Activated CD4-positive, alpha-beta T cell treated with anti-CD3 and anti-CD28 coated beads, Interleukin-2, amount 10 ng/mL, durations not matched to agents 24 days and 14 days (primary cell): ENCODE measurements around the gene MICU1. TPM values are rescaled to one million over a fixed set of nuclear protein-coding genes. Genes with fewer than 3 reads are reported as not detected.
"Not testable (repeated sequence)": the region's sequence is repeated elsewhere in the genome, so short reads cannot be mapped to it uniquely, and the experiment has no call there.

ENCODE experiments used
- DNase-seq: peaks from one replicate; pipeline ENCODE4 v3.0.0; 2022
- H3K27ac Mint-ChIP-seq: one replicate; pipeline ENCODE4 v1.8.0; 2022; ENCODE audit warnings: mild to moderate bottlenecking, mixed read lengths
- H3K27me3 Mint-ChIP-seq: one replicate; pipeline ENCODE4 v1.8.0; 2022; ENCODE audit warnings: mixed read lengths
- H3K36me3 Mint-ChIP-seq: one replicate; pipeline ENCODE4 v1.8.0; 2022; ENCODE audit warnings: low read depth, mild to moderate bottlenecking, mixed read lengths
- H3K4me1 Mint-ChIP-seq: one replicate; pipeline ENCODE4 v1.8.0; 2021; ENCODE audit warnings: mixed read lengths
- H3K4me3 Mint-ChIP-seq: one replicate; pipeline ENCODE4 v1.8.0; 2022; ENCODE audit warnings: mild to moderate bottlenecking, moderate library complexity, mixed read lengths
- H3K9me3 Mint-ChIP-seq: one replicate; pipeline ENCODE4 v1.8.0; 2021; ENCODE audit warnings: mixed read lengths
- intact Hi-C: fragments of 100-400 bp; cut with micrococcal nuclease; formaldehyde crosslinking; loops from one replicate; pipeline ENCODE4 v1.15.1; 2023
- total RNA-seq: library from RNA; stranded (reverse); gene quantifications from 2 replicates; pipeline ENCODE4 v1.2.3, GENCODE V29; 2022

MICU1 gene
- total RNA-seq, 1 donor from 2014 or later = 36.1 TPM

GRCh38 chr10:72648301-72648700 lies 22.4 kb upstream of the MICU1 start:
- Mint-ChIP-seq H3K9me3 (no peaks in the 10 kb centered on the region), H3K4me1 (no peaks in the 10 kb centered on the region), H3K4me3 (no peak overlapping the region), H3K27me3 (peaks cover 7% of the 10 kb centered on the region), H3K27ac (no peak overlapping the region), H3K36me3 (no peaks in the 10 kb centered on the region)
- DNase-seq = no peak
- intact Hi-C loops = no loop called here

- peaks cover 11% of the 10 kb centered on the region for H3K27me3 Mint-ChIP-seq
- H3K9me3 Mint-ChIP-seq, intact Hi-C loops, H3K27ac Mint-ChIP-seq, H3K4me1 Mint-ChIP-seq, DNase-seq, H3K36me3 Mint-ChIP-seq, H3K4me3 Mint-ChIP-seq: not testable (repeated sequence)
Measured at GRCh38 chr10:72646971-72647370, 21.1 kb upstream of the MICU1 start.

GRCh38 chr10:72645263-72645858 lies 19.5 kb upstream of the MICU1 start:
- no peaks in the 10 kb centered on the region for H3K36me3 Mint-ChIP-seq

GRCh38 chr10:72642318-72642717 lies 16.4 kb upstream of the MICU1 start:
- H3K4me1 Mint-ChIP-seq = peaks cover 3% of the 10 kb centered on the region
- intact Hi-C loops = no loop called here

More at GRCh38 chr10:72645263-72645858, 19.5 kb upstream of the MICU1 start:
- peaks cover 11% of the 10 kb centered on the region for H3K27me3 Mint-ChIP-seq
- H3K4me3 Mint-ChIP-seq = no peak overlapping the region
- no peaks in the 10 kb centered on the region for H3K9me3 Mint-ChIP-seq
- H3K27ac Mint-ChIP-seq = no peak overlapping the region
- intact Hi-C loops = no loop called here
- no peak for DNase-seq
- no peaks in the 10 kb centered on the region for H3K4me1 Mint-ChIP-seq

GRCh38 chr10:72639441-72639873 lies 13.6 kb upstream of the MICU1 start:
- Mint-ChIP-seq H3K4me3 (no peak overlapping the region), H3K27me3 (peaks cover 5% of the 10 kb centered on the region)

More at GRCh38 chr10:72642318-72642717, 16.4 kb upstream of the MICU1 start:
- DNase-seq = no peak
- H3K36me3 Mint-ChIP-seq = no peaks in the 10 kb centered on the region
- no peak overlapping the region for H3K27ac Mint-ChIP-seq
- no peak overlapping the region for H3K4me3 Mint-ChIP-seq
- peaks cover 9% of the 10 kb centered on the region for H3K27me3 Mint-ChIP-seq
- no peaks in the 10 kb centered on the region for H3K9me3 Mint-ChIP-seq

GRCh38 chr10:72638586-72639440 lies 12.9 kb upstream of the MICU1 start:
- no peaks in the 10 kb centered on the region for H3K9me3 Mint-ChIP-seq
- no peak for DNase-seq
- no peak overlapping the region for H3K27ac Mint-ChIP-seq
- H3K36me3 Mint-ChIP-seq = no peaks in the 10 kb centered on the region
- H3K27me3 Mint-ChIP-seq = peaks cover 5% of the 10 kb centered on the region
- peaks cover 5% of the 10 kb centered on the region for H3K4me1 Mint-ChIP-seq
- intact Hi-C loops = no loop called here
- H3K4me3 Mint-ChIP-seq = no peak overlapping the region

More at GRCh38 chr10:72639441-72639873, 13.6 kb upstream of the MICU1 start:
- Mint-ChIP-seq H3K9me3 (no peaks in the 10 kb centered on the region), H3K27ac (no peak overlapping the region), H3K36me3 (no peaks in the 10 kb centered on the region), H3K4me1 (peaks cover 5% of the 10 kb centered on the region)
- no peak for DNase-seq
- intact Hi-C loops = no loop called here

GRCh38 chr10:72637398-72637857 lies 11.5 kb upstream of the MICU1 start:
- Mint-ChIP-seq H3K4me3 (no peak overlapping the region), H3K27me3 (peaks cover 7% of the 10 kb centered on the region), H3K9me3 (no peaks in the 10 kb centered on the region), H3K36me3 (no peaks in the 10 kb centered on the region), H3K27ac (peak overlapping the region; percentile 2), H3K4me1 (peaks cover 5% of the 10 kb centered on the region)
- intact Hi-C loops = no loop called here
- DNase-seq = peak; percentile 78

GRCh38 chr10:72630144-72630543 lies 4.3 kb upstream of the MICU1 start:
- Mint-ChIP-seq H3K4me1 (peaks cover 4% of the 10 kb centered on the region), H3K4me3 (no peak overlapping the region), H3K9me3 (no peaks in the 10 kb centered on the region), H3K27me3 (peaks cover 8% of the 10 kb centered on the region), H3K36me3 (peaks cover 2% of the 10 kb centered on the region), H3K27ac (no peak overlapping the region)
- intact Hi-C loops = no loop called here
- no peak for DNase-seq

- peak overlapping the region; percentile 94 for H3K4me3 Mint-ChIP-seq
- H3K27ac Mint-ChIP-seq = peak overlapping the region; percentile 96
- DNase-seq = no peak
- intact Hi-C loops = loop anchor here (1.0 to 10.0 kb wide), 6 partner anchors 63 to 774 kb away; partner anchors contain the start of genes DNAJC9, ECD, FAM149B1 and MCU
- peaks cover under 1% of the 10 kb centered on the region for H3K27me3 Mint-ChIP-seq
- H3K9me3 Mint-ChIP-seq = no peaks in the 10 kb centered on the region
- H3K4me1 Mint-ChIP-seq = peaks cover 7% of the 10 kb centered on the region
- peaks cover 2% of the 10 kb centered on the region for H3K36me3 Mint-ChIP-seq
Measured at GRCh38 chr10:72626444-72626754, 520 bp upstream of the MICU1 start.

GRCh38 chr10:72625276-72625607 lies 637 bp downstream of the MICU1 start:
- peaks cover 2% of the 10 kb centered on the region for H3K36me3 Mint-ChIP-seq
- no peak for DNase-seq
- H3K9me3 Mint-ChIP-seq = no peaks in the 10 kb centered on the region
- intact Hi-C loops = loop anchor here (5.0 to 10.0 kb wide), 3 partner anchors 540 to 773 kb away; partner anchors contain the start of genes DNAJC9, ECD, FAM149B1 and PSAP
- peaks cover 7% of the 10 kb centered on the region for H3K4me1 Mint-ChIP-seq
- no peaks in the 10 kb centered on the region for H3K27me3 Mint-ChIP-seq
- peak overlapping the region; percentile 96 for H3K27ac Mint-ChIP-seq
- H3K4me3 Mint-ChIP-seq = peak overlapping the region; percentile 94

GRCh38 chr10:72622271-72622670 lies 3.6 kb downstream of the MICU1 start:
- H3K36me3 Mint-ChIP-seq = peaks cover 2% of the 10 kb centered on the region
- H3K27ac Mint-ChIP-seq = no peak overlapping the region
- H3K4me3 Mint-ChIP-seq = no peak overlapping the region
- H3K4me1 Mint-ChIP-seq = peaks cover 7% of the 10 kb centered on the region
- H3K9me3 Mint-ChIP-seq = no peaks in the 10 kb centered on the region
- no peak for DNase-seq
- no peaks in the 10 kb centered on the region for H3K27me3 Mint-ChIP-seq
- intact Hi-C loops = loop anchor here (10.0 kb wide), 2 partner anchors 543 to 623 kb away; partner anchors contain the start of genes DNAJC9, ECD and FAM149B1

GRCh38 chr10:72616716-72617115 lies 9.2 kb downstream of the MICU1 start:
- Mint-ChIP-seq H3K27me3 (no peaks in the 10 kb centered on the region), H3K27ac (peak overlapping the region; percentile 29), H3K4me1 (peaks cover 5% of the 10 kb centered on the region), H3K4me3 (no peak overlapping the region), H3K9me3 (peaks cover 10% of the 10 kb centered on the region), H3K36me3 (peaks cover 14% of the 10 kb centered on the region)
- no peak for DNase-seq
- intact Hi-C loops = no loop called here

GRCh38 chr10:72615970-72616369 lies 9.9 kb downstream of the MICU1 start:
- H3K27me3 Mint-ChIP-seq = no peaks in the 10 kb centered on the region
- peaks cover 8% of the 10 kb centered on the region for H3K4me1 Mint-ChIP-seq
- peaks cover 14% of the 10 kb centered on the region for H3K36me3 Mint-ChIP-seq
- no peak overlapping the region for H3K27ac Mint-ChIP-seq
- no peak overlapping the region for H3K4me3 Mint-ChIP-seq
- peaks cover 10% of the 10 kb centered on the region for H3K9me3 Mint-ChIP-seq
- no peak for DNase-seq
- intact Hi-C loops = no loop called here

GRCh38 chr10:72612203-72612826 lies 13.6 kb downstream of the MICU1 start:
- intact Hi-C loops = no loop called here
- Mint-ChIP-seq H3K36me3 (peaks cover 20% of the 10 kb centered on the region), H3K9me3 (peaks cover 17% of the 10 kb centered on the region), H3K4me3 (no peak overlapping the region), H3K27ac (no peak overlapping the region), H3K4me1 (peaks cover 8% of the 10 kb centered on the region), H3K27me3 (no peaks in the 10 kb centered on the region)
- DNase-seq = no peak
